Tibial artery (tissue), 4 donors: Measurements from ENCODE around the gene ITPK1.

Experiments
- DNase-seq, 2 donors: peaks; one replicate each; pipeline ENCODE4 v3.0.0-alpha.2; 2019
- H3K27ac ChIP-seq, 2 donors: fragments of 200-600 bp; sonication (generic) in 1 of 2; 1 replicate in 1 of 2; 2 replicates in 1 of 2; pipeline ENCODE4 v1.5.1; 2018 to 2019; ENCODE audit warnings: mild to moderate bottlenecking in 1 of 2
- H3K27me3 ChIP-seq, 2 donors: fragments of 200-600 bp; sonication (generic) in 1 of 2; one replicate each; pipeline versions ENCODE4 v1.5.1 to v1.6.0; 2016 to 2019
- H3K36me3 ChIP-seq, 3 donors: fragments of 200-600 bp; sonication (generic) in 2 of 3; one replicate each; pipeline ENCODE4 v1.5.1; 2016 to 2019; ENCODE audit warnings: mild to moderate bottlenecking in 2 of 3
- H3K4me1 ChIP-seq, 4 donors: fragments of 200-600 bp; sonication (generic) in 2 of 4; 1 replicate in 3 of 4; 2 replicates in 1 of 4; pipeline ENCODE4 v1.5.1; 2016 to 2019
- H3K4me3 ChIP-seq, 2 donors: fragments of 200-600 bp; sonication (generic) in 1 of 2; 1 replicate in 1 of 2; 2 replicates in 1 of 2; pipeline ENCODE4 v1.5.1; 2018 to 2019; ENCODE audit warnings: mild to moderate bottlenecking in 2 of 2
- H3K9me3 ChIP-seq, 3 donors: fragments of 200-600 bp; sonication (generic) in 1 of 3; one replicate each; pipeline ENCODE4 v1.5.1; 2016 to 2019
- intact Hi-C: fragments of 100-400 bp; cut with DNase I; formaldehyde crosslinking; loops from one replicate; pipeline ENCODE4 v1.15.0; 2023; ENCODE audit warnings: low total_unique reads
- TF ChIP-seq, protein P1 (sequence below), 2 experiments: fragments of 200-600 bp in 1 of 2; fragments of 450-650 bp in 1 of 2; IDR thresholded peaks; one replicate each; pipeline ENCODE4 v1.5.1; 2017 to 2019; ENCODE audit warnings: antibody characterized with exemption in 2 of 2, mild to moderate bottlenecking in 1 of 2, moderate library complexity in 1 of 2

The ITPK1 gene

DNA sequence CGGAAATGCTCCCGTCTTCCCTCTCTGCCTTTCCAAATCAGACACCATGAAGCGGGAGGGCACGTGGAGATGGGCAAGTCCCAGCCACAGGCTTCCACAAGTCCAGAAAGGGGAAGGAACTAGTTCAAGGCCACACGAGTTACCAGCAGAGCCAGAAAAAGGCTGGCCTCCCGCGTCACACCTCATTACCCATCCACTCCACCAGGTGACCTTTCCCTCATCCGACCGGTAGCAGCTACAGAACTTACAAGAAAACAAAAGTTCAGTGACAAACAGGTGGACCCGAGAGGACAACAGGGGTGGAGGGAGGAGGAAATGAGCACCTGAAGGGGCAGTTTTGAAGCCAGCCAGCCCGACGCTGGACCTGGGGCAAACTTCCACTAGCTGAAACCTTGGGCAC lies 145.9 kb downstream of the ITPK1 start:
- no peak for DNase-seq
- Histone ChIP-seq H3K36me3 (no peaks in the 10 kb centered on the region), H3K27ac (peak overlapping the region in 1 of 2 donors; percentile 4), H3K4me1 (peaks cover 0 to 42% (median 16%) of the 10 kb centered on the region in 4 donors), H3K9me3 (no peaks in the 10 kb centered on the region), H3K27me3 (no peaks in the 10 kb centered on the region), H3K4me3 (no peak overlapping the region)
- TF ChIP-seq, protein P1, sequence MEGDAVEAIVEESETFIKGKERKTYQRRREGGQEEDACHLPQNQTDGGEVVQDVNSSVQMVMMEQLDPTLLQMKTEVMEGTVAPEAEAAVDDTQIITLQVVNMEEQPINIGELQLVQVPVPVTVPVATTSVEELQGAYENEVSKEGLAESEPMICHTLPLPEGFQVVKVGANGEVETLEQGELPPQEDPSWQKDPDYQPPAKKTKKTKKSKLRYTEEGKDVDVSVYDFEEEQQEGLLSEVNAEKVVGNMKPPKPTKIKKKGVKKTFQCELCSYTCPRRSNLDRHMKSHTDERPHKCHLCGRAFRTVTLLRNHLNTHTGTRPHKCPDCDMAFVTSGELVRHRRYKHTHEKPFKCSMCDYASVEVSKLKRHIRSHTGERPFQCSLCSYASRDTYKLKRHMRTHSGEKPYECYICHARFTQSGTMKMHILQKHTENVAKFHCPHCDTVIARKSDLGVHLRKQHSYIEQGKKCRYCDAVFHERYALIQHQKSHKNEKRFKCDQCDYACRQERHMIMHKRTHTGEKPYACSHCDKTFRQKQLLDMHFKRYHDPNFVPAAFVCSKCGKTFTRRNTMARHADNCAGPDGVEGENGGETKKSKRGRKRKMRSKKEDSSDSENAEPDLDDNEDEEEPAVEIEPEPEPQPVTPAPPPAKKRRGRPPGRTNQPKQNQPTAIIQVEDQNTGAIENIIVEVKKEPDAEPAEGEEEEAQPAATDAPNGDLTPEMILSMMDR (IDR thresholded peaks at IDR 0.05): no peak
- intact Hi-C loops: loop anchor here (5.0 kb wide), 2 partner anchors 77 to 172 kb away; no protein-coding TSS in a partner anchor

DNA sequence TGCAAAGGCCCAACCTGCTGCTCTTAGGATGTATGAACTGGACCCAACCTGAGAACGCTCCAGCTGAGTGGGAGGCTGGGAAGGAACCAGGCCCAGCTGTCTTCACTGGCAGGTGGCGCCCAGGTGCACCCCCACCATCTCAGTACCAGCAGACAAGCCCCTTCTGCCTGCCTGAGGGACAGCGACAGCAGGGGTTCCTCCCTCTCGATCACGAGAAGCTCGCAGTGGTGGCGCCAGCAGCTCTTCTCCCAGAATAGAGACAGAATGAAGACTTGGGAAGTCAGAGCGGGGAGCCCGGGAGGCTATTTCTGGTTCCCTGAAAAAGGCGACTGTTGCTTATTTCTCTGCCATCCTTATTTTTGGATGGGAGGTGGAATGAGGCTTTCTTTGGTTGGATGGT lies 146.3 kb downstream of the ITPK1 start:
- TF ChIP-seq, protein P1 (IDR thresholded peaks at IDR 0.05): no peak
- no peak for DNase-seq
- intact Hi-C loops: no loop called here
- H3K9me3 ChIP-seq: no peaks in the 10 kb centered on the region
- H3K4me1 ChIP-seq: peaks cover 0 to 44% (median 20%) of the 10 kb centered on the region in 4 donors
- H3K4me3 ChIP-seq: no peak overlapping the region
- no peaks in the 10 kb centered on the region for H3K27me3 ChIP-seq
- peak overlapping the region in 1 of 2 donors; percentile 4 for H3K27ac ChIP-seq
- H3K36me3 ChIP-seq: no peaks in the 10 kb centered on the region

DNA sequence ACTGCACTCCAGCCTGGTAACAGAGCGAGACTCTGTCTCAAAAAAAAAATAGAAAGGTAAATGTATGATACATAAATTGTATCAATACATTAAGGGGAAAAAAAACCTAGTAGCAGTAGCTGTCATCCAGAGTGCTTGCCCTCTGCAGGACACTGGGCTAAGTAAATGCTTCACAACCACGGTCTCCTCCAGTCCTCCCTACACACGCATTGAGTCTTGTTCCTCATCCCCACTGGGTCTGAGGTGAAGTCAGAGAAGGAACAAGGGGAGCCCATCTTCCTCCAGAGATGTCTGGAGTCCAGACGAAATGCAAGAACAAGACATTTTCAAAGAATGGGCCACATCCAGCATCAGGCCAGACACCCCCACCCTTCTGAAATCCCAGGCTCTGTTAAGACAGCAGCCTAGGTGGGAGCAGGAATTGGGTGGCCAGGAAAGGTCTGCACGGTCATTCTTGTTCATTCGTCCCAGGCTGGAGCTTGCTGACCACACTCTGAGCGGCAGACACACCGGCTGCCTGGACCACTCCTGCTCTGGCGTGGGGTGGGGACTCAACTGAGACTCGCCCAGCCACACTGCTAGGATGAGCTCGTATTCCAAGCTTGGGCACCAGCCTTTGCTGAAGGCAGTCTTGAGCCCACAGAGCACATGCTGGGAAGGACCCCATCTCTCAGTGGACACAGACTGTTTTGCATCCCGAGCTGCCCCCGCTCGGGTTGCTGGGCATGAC lies 147.3 kb downstream of the ITPK1 start:
- Histone ChIP-seq H3K36me3 (no peaks in the 10 kb centered on the region), H3K9me3 (no peaks in the 10 kb centered on the region), H3K4me1 (peaks cover 0 to 44% (median 24%) of the 10 kb centered on the region in 4 donors), H3K27ac (no peak overlapping the region), H3K4me3 (no peak overlapping the region), H3K27me3 (no peaks in the 10 kb centered on the region)
- intact Hi-C loops: no loop called here
- DNase-seq: no peak
- TF ChIP-seq, protein P1 (IDR thresholded peaks at IDR 0.05): no peak

DNA sequence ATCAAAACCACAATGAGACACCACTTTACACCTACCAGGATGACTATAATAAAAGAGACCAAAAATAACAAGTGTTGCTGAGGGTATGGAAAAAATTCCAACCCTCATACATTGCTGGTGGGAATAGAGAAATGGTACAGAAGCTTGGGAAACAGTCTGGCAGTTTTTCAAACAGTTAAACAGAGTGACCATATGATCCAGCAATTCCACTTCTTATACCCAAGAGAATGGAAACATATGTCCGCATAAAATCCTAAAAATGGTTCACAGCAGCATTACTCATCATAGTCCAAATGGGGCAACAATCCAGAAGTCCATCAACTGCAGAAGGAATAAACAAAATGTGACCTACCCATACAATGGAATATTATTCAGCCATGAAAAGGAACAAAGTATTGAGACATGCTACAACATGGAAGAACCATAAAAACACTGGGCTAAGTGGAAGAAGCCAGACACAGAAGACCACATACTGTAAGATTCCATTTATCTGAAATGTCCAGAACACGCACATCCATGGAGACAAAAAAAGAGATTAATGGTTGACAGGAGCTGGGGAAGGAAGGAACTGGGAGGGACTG lies 148.3 kb downstream of the ITPK1 start:
- Histone ChIP-seq H3K27ac (no peak overlapping the region), H3K4me1 (peaks cover 0 to 38% (median 18%) of the 10 kb centered on the region in 4 donors), H3K4me3 (no peak overlapping the region), H3K9me3 (no peaks in the 10 kb centered on the region), H3K27me3 (no peaks in the 10 kb centered on the region), H3K36me3 (peaks cover 0 to 1% (median 0%) of the 10 kb centered on the region in 3 donors)
- intact Hi-C loops: no loop called here
- no peak for DNase-seq
- TF ChIP-seq, protein P1 (IDR thresholded peaks at IDR 0.05): no peak

DNA sequence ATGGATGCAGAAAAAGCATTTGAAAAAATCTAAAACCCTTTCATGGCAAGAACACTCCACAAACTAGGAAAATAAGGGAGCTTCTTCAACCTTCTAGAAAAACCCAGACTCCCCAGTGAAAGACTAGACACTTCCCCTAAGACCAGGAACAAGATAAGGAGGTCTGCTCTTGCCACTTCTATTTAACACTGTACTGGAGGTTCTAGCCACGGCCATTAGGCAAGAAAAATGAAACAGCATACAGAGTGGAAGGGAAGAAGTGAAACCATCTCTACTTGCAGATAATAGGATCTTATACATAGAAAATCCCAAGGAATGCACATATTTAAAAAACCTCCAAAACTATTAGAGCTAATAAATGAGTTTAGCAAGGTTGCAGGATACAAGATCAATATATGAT lies 150.4 kb downstream of the ITPK1 start:
- H3K27ac ChIP-seq: no peak overlapping the region
- TF ChIP-seq, protein P1 (IDR thresholded peaks at IDR 0.05): no peak
- no peak for DNase-seq
- peaks cover 0 to 19% (median 13%) of the 10 kb centered on the region in 3 donors for H3K36me3 ChIP-seq
- intact Hi-C loops: no loop called here
- no peak overlapping the region for H3K4me3 ChIP-seq
- no peaks in the 10 kb centered on the region for H3K9me3 ChIP-seq
- H3K4me1 ChIP-seq: peaks cover 0 to 36% (median 18%) of the 10 kb centered on the region in 4 donors
- no peaks in the 10 kb centered on the region for H3K27me3 ChIP-seq
